Natural killer cell (primary cell): ENCODE measurements around the gene SYNPR. TPM values are rescaled to one million over a fixed set of nuclear protein-coding genes. Genes with fewer than 3 reads are reported as not detected.

ENCODE experiments used
- ATAC-seq, 3 donors: fragments of 150-1000 bp in 2 of 3; fragments of 200-7000 bp in 1 of 3; cut with Tn5 transposase; 1 replicate in 1 of 3; 2 replicates in 2 of 3; pipeline ENCODE4 v1.10.0; 2021; ENCODE audit warnings: mild to moderate bottlenecking in 2 of 3, moderate library complexity in 2 of 3
- DNase-seq, 2 donors: peaks; one replicate each; pipeline versions ENCODE4 v3.0.0 to v3.0.0-alpha.2; 2013 to 2021; ENCODE audit warnings: mixed read lengths in 1 of 2
- H3K27ac ChIP-seq: one replicate; pipeline ENCODE4 v1.5.1; 2013; ENCODE audit warnings: mild to moderate bottlenecking, low read length
- H3K27me3 ChIP-seq: one replicate; pipeline ENCODE4 v1.6.1; 2013; ENCODE audit warnings: low read length; ENCODE audit not compliant: control insufficient read depth, insufficient read depth
- H3K36me3 ChIP-seq: one replicate; pipeline ENCODE4 v1.6.1; 2013; ENCODE audit warnings: low read length; ENCODE audit not compliant: control insufficient read depth, insufficient read depth
- H3K4me1 ChIP-seq: one replicate; pipeline ENCODE4 v1.6.1; 2013; ENCODE audit warnings: low read length; ENCODE audit not compliant: control insufficient read depth, insufficient read depth
- H3K4me3 ChIP-seq: one replicate; pipeline ENCODE4 v1.5.1; 2013; ENCODE audit warnings: low read length
- H3K9me3 ChIP-seq: one replicate; pipeline ENCODE4 v1.6.1; 2013; ENCODE audit warnings: low read length; ENCODE audit not compliant: control insufficient read depth, insufficient read depth
- H3K27ac Mint-ChIP-seq, 2 donors: one replicate each; pipeline ENCODE4 v1.8.0; 2022; ENCODE audit warnings: mild to moderate bottlenecking in 2 of 2, mixed read lengths in 2 of 2, moderate library complexity in 1 of 2
- H3K27me3 Mint-ChIP-seq, 2 donors: one replicate each; pipeline ENCODE4 v1.8.0; 2022; ENCODE audit warnings: low read depth in 2 of 2, mixed read lengths in 2 of 2
- H3K36me3 Mint-ChIP-seq: one replicate; pipeline ENCODE4 v1.8.0; 2022; ENCODE audit warnings: mixed read lengths
- H3K4me1 Mint-ChIP-seq, 2 donors: one replicate each; pipeline ENCODE4 v1.8.0; 2022; ENCODE audit warnings: mixed read lengths in 2 of 2
- H3K4me3 Mint-ChIP-seq: one replicate; pipeline ENCODE4 v1.8.0; 2022; ENCODE audit warnings: mild to moderate bottlenecking, moderate library complexity, mixed read lengths
- H3K9me3 Mint-ChIP-seq, 2 donors: one replicate each; pipeline ENCODE4 v1.8.0; 2022; ENCODE audit warnings: mixed read lengths in 2 of 2
- CTCF ChIP-seq: fragments of 200-600 bp; IDR thresholded peaks from one replicate; pipeline ENCODE4 v1.8.0; 2022; ENCODE audit warnings: antibody characterized with exemption
- WGBS: methylation state at CpG from one replicate; pipeline ENCODE4 v1.1.7; 2013; ENCODE audit warnings: missing lambda C conversion rate; ENCODE audit not compliant: insufficient coverage; 5-methylcytosine and 5-hydroxymethylcytosine counted together
- intact Hi-C: fragments of 100-400 bp; cut with micrococcal nuclease; formaldehyde crosslinking; loops from one replicate; pipeline ENCODE4 v1.14.2; 2022
- total RNA-seq, 4 donors: library from RNA; stranded (reverse); fragments of 120-200 nt in 1 of 4; gene quantifications; one replicate each; pipeline versions ENCODE4 v1.2.3 to v1.2.4, GENCODE V29; 2013 to 2022

Gene SYNPR
- total RNA-seq, 3 donors from 2014 or later (not counting 1 experiment from before 2014, with no cell fraction given): not detected

- Mint-ChIP-seq H3K9me3 (peaks cover 0 to 5% of the 10 kb centered on the region in 2 donors), H3K27ac (no peak overlapping the region), H3K27me3 (no peaks in the 10 kb centered on the region), H3K4me3 (no peak overlapping the region), H3K4me1 (no peaks in the 10 kb centered on the region), H3K36me3 (no peaks in the 10 kb centered on the region)
- no peak for ATAC-seq
- no peak overlapping the region for H3K4me3 ChIP-seq
- TF ChIP-seq CTCF: no peak
- no peaks in the 10 kb centered on the region for H3K27me3 ChIP-seq
- intact Hi-C loops: no loop called here
- no peaks in the 10 kb centered on the region for H3K36me3 ChIP-seq
- H3K4me1 ChIP-seq: no peaks in the 10 kb centered on the region
- no peak for DNase-seq
- H3K27ac ChIP-seq: no peak overlapping the region
- 83% methylated on average over 2 of the region's 2 CpGs for WGBS
- no peaks in the 10 kb centered on the region for H3K9me3 ChIP-seq
These were observed 201.5 kb downstream of the SYNPR start for GRCh38 chr3:63479661-63480035.

GRCh38 chr3:63481627-63482026 is 203.5 kb downstream of the SYNPR start:
- Histone ChIP-seq H3K4me3 (no peak overlapping the region), H3K9me3 (no peaks in the 10 kb centered on the region), H3K27ac (no peak overlapping the region), H3K4me1 (no peaks in the 10 kb centered on the region), H3K27me3 (no peaks in the 10 kb centered on the region), H3K36me3 (no peaks in the 10 kb centered on the region)
- 86% methylated on average over 6 of the region's 6 CpGs for WGBS
- no peak for ATAC-seq
- no peak for DNase-seq
- peaks cover 4 to 5% of the 10 kb centered on the region in 2 donors for H3K9me3 Mint-ChIP-seq
- no peaks in the 10 kb centered on the region for H3K4me1 Mint-ChIP-seq
- no peaks in the 10 kb centered on the region for H3K36me3 Mint-ChIP-seq
- H3K27ac Mint-ChIP-seq: no peak overlapping the region
- no peak overlapping the region for H3K4me3 Mint-ChIP-seq
- no peak for TF ChIP-seq CTCF
- H3K27me3 Mint-ChIP-seq: no peaks in the 10 kb centered on the region
- intact Hi-C loops: no loop called here

GRCh38 chr3:63482341-63482740 is 204.2 kb downstream of the SYNPR start:
- ATAC-seq (no peak), DNase-seq (no peak)
- Histone ChIP-seq H3K4me3 (no peak overlapping the region), H3K27me3 (no peaks in the 10 kb centered on the region), H3K36me3 (no peaks in the 10 kb centered on the region), H3K27ac (no peak overlapping the region), H3K9me3 (no peaks in the 10 kb centered on the region), H3K4me1 (no peaks in the 10 kb centered on the region)
- Mint-ChIP-seq H3K36me3 (no peaks in the 10 kb centered on the region), H3K4me1 (no peaks in the 10 kb centered on the region), H3K27me3 (no peaks in the 10 kb centered on the region), H3K27ac (no peak overlapping the region), H3K9me3 (peaks cover 3 to 4% of the 10 kb centered on the region in 2 donors), H3K4me3 (no peak overlapping the region)
- WGBS: 89% methylated on average over 2 of the region's 2 CpGs
- no peak for TF ChIP-seq CTCF
- intact Hi-C loops: no loop called here

- no peak overlapping the region for H3K27ac Mint-ChIP-seq
- WGBS: 66% methylated on average over 2 of the region's 2 CpGs
- no peaks in the 10 kb centered on the region for H3K9me3 ChIP-seq
- no peak for TF ChIP-seq CTCF
- ATAC-seq: no peak
- H3K27me3 ChIP-seq: no peaks in the 10 kb centered on the region
- H3K4me1 Mint-ChIP-seq: no peaks in the 10 kb centered on the region
- H3K4me1 ChIP-seq: no peaks in the 10 kb centered on the region
- H3K9me3 Mint-ChIP-seq: peaks cover 9 to 10% of the 10 kb centered on the region in 2 donors
- H3K27ac ChIP-seq: no peak overlapping the region
- H3K36me3 Mint-ChIP-seq: no peaks in the 10 kb centered on the region
- DNase-seq: no peak
- no peaks in the 10 kb centered on the region for H3K36me3 ChIP-seq
- H3K4me3 Mint-ChIP-seq: no peak overlapping the region
- intact Hi-C loops: no loop called here
- H3K4me3 ChIP-seq: no peak overlapping the region
- no peaks in the 10 kb centered on the region for H3K27me3 Mint-ChIP-seq
These were observed 214.4 kb downstream of the SYNPR start for GRCh38 chr3:63492464-63492863.
